HepG2 (cell line): ENCODE measurements around the gene RGS6. TPM values are rescaled to one million over a fixed set of nuclear protein-coding genes. Genes with fewer than 3 reads are reported as not detected.

ENCODE experiments used
- ATAC-seq: fragments of 200-7000 bp; cut with Tn5 transposase; 3 replicates; pipeline ENCODE4 v1.9.1; 2020; ENCODE audit warnings: mild to moderate bottlenecking, moderate library complexity
- BruUV-seq: library from RNA; stranded (reverse); fragments of 400-500 nt; replicated peaks from 2 replicates; lab custom pipeline; 2021; lab: Mats Ljungman, UMichigan
- CTCF ChIA-PET: fragments of 300-600 bp; formaldehyde crosslinking; extraction: SDS; loops from one replicate; lab custom pipeline; 2021; ENCODE audit warnings: low total read pairs, inconsistent platforms, low intra/inter-chr PET ratio; lab: Yijun Ruan, JAX
- POLR2A ChIA-PET: fragments of 350-600 bp; sonication (Branson Sonifier 250); formaldehyde crosslinking; loops from one replicate; lab custom pipeline; 2020; ENCODE audit warnings: antibody characterized with exemption, inconsistent platforms; lab: Yijun Ruan, JAX
- DNase-seq: peaks from one replicate; pipeline ENCODE4 v3.0.0-alpha.2; 2015; ENCODE audit warnings: low spot score
- FAIRE-seq: peaks from 3 replicates; lab custom pipeline; 2011; peaks lifted over from hg19 to GRCh38; lab: Jason Lieb, UNC
- H2AFZ ChIP-seq: one replicate; pipeline ENCODE4 v1.6.1; 2011; ENCODE audit warnings: low read length, inconsistent platforms
- H3K27ac ChIP-seq: fragments of 300-600 bp; 3 replicates; pipeline ENCODE4 v1.8.0; 2011; ENCODE audit warnings: mixed run types, mild to moderate bottlenecking, mixed read lengths, low read length, inconsistent platforms; ENCODE audit not compliant: insufficient read depth; ENCODE audit errors: extremely low read length
- H3K27me3 ChIP-seq, 2 experiments: fragments of 200-600 bp in 1 of 2; 2 replicates in 1 of 2; 3 replicates in 1 of 2; pipeline versions ENCODE4 v1.6.0 to v1.8.0; 2011; ENCODE audit warnings: low read length in 2 of 2, mild to moderate bottlenecking in 2 of 2, moderate library complexity in 2 of 2, inconsistent platforms in 1 of 2; ENCODE audit not compliant: insufficient read depth in 2 of 2, control insufficient read depth in 1 of 2
- H3K36me3 ChIP-seq, 2 experiments: fragments of 200-600 bp in 1 of 2; replicated peaks in 1 of 2; 2 replicates in 1 of 2; 3 replicates in 1 of 2; pipeline versions ENCODE4 v1.5.1 to v1.8.0; 2011; ENCODE audit warnings: low read length in 2 of 2, inconsistent platforms in 1 of 2; ENCODE audit not compliant: insufficient read depth in 2 of 2, control insufficient read depth in 1 of 2
- H3K4me1 ChIP-seq: 2 replicates; pipeline ENCODE4 v1.5.1; 2012; ENCODE audit warnings: low read length, inconsistent platforms; ENCODE audit not compliant: insufficient read depth
- H3K4me2 ChIP-seq: 2 replicates; pipeline ENCODE4 v1.6.0; 2011; ENCODE audit warnings: low read depth, low read length, inconsistent platforms
- H3K4me3 ChIP-seq, 3 experiments: fragments of 200-600 bp in 1 of 3; sonication (generic), shearing (Covaris generic) in 1 of 3; replicated peaks in 1 of 3; 2 replicates each; pipeline ENCODE4 v1.5.1; 2011 to 2016; ENCODE audit warnings: low read length in 3 of 3, inconsistent platforms in 2 of 3, low read depth in 2 of 3, mild to moderate bottlenecking in 2 of 3, control low read depth in 1 of 3, mixed read lengths in 1 of 3; ENCODE audit not compliant: insufficient read depth in 1 of 3
- H3K79me2 ChIP-seq: one replicate; pipeline ENCODE4 v1.6.1; 2011; ENCODE audit warnings: low read length, inconsistent platforms; ENCODE audit not compliant: insufficient read depth
- H3K9ac ChIP-seq: 2 replicates; pipeline ENCODE4 v1.6.0; 2011; ENCODE audit warnings: mild to moderate bottlenecking, low read depth, low read length, inconsistent platforms; ENCODE audit not compliant: insufficient read depth
- H3K9me3 ChIP-seq: 2 replicates; pipeline ENCODE4 v1.5.1; 2012; ENCODE audit warnings: mild to moderate bottlenecking, low read length
- H4K20me1 ChIP-seq: 2 replicates; pipeline ENCODE4 v1.6.0; 2011; ENCODE audit warnings: inconsistent platforms, mild to moderate bottlenecking, low read length, moderate library complexity; ENCODE audit not compliant: insufficient read depth
- ARNT ChIP-seq: fragments of 450-650 bp; IDR thresholded peaks from 2 replicates; pipeline ENCODE4 v1.6.1; 2017
- CBX2 ChIP-seq, 2 experiments: fragments of 200-600 bp in 1 of 2; sonication (generic); formaldehyde crosslinking in 1 of 2; IDR thresholded peaks; 2 replicates each; pipeline versions ENCODE4 v1.7.0 to v1.8.1; 2018 to 2022; ENCODE audit warnings: low read depth in 2 of 2, low read length in 1 of 2, mild to moderate bottlenecking in 1 of 2, missing genetic modification reagents in 1 of 2
- FOSL1 ChIP-seq: sonication (generic); formaldehyde crosslinking; IDR thresholded peaks from 2 replicates; pipeline ENCODE4 v1.9.0; 2021; ENCODE audit warnings: missing genetic modification reagents, borderline replicate concordance
- MLLT10 ChIP-seq: sonication (generic); formaldehyde crosslinking; IDR thresholded peaks from 2 replicates; pipeline ENCODE4 v1.4.0; 2020; ENCODE audit warnings: missing genetic modification reagents
- MXI1 ChIP-seq: IDR thresholded peaks from 3 replicates; pipeline ENCODE4 v1.6.1; 2012; ENCODE audit warnings: low read depth, low read length, inconsistent platforms, borderline replicate concordance
- RELA ChIP-seq: sonication (generic); formaldehyde crosslinking; IDR thresholded peaks from 2 replicates; pipeline ENCODE4 v1.4.0; 2020; ENCODE audit warnings: missing genetic modification reagents
- RFXANK ChIP-seq: IDR thresholded peaks from 2 replicates; pipeline ENCODE4 v1.6.1; 2016
- SALL2 ChIP-seq: sonication (generic); formaldehyde crosslinking; IDR thresholded peaks from 2 replicates; pipeline ENCODE4 v1.8.1; 2023; ENCODE audit warnings: mild to moderate bottlenecking, missing genetic modification reagents, inconsistent platforms
- SOX5 ChIP-seq: IDR thresholded peaks from 2 replicates; pipeline ENCODE4 v1.6.1; 2016; ENCODE audit warnings: borderline replicate concordance
- SYNCRIP ChIP-seq: fragments of 200-400 bp; formaldehyde crosslinking; IDR thresholded peaks from 2 replicates; pipeline ENCODE4 v1.6.1; 2018; ENCODE audit warnings: mild to moderate bottlenecking, low read depth, low read length; ENCODE audit not compliant: insufficient read depth
- ZNF24 ChIP-seq: fragments of 450-650 bp; IDR thresholded peaks from 2 replicates; pipeline ENCODE4 v1.6.1; 2017; ENCODE audit warnings: antibody characterized with exemption, mild to moderate bottlenecking
- ZNF281 ChIP-seq: sonication (generic); formaldehyde crosslinking; IDR thresholded peaks from 2 replicates; pipeline ENCODE4 v1.4.0; 2020; ENCODE audit warnings: missing genetic modification reagents, borderline replicate concordance
- ZNF331 ChIP-seq: sonication (generic); formaldehyde crosslinking; IDR thresholded peaks from 2 replicates; pipeline ENCODE4 v1.4.0; 2020; ENCODE audit warnings: missing genetic modification reagents
- ZNF562 ChIP-seq: sonication (generic); formaldehyde crosslinking; IDR thresholded peaks from 2 replicates; pipeline ENCODE4 v1.8.0; 2022; ENCODE audit warnings: missing genetic modification reagents, borderline replicate concordance
- ZNF740 ChIP-seq: sonication (generic); formaldehyde crosslinking; IDR thresholded peaks from 2 replicates; pipeline ENCODE4 v1.4.0; 2020; ENCODE audit warnings: missing genetic modification reagents
- WGBS: methylation state at CpG from one replicate; pipeline ENCODE4 v1.1.6; 2017; ENCODE audit warnings: low lambda C conversion rate; 5-methylcytosine and 5-hydroxymethylcytosine counted together
- in situ Hi-C: cut with HindIII; loops from 2 replicates; pipeline ENCODE4 v1.10.0; 2017; ENCODE audit warnings: low pct_unique_long_range_greater_than_20kb; ENCODE audit not compliant: extremely low pct_ligation_motif_present
- intact Hi-C: fragments of 100-400 bp; cut with micrococcal nuclease; formaldehyde crosslinking; loops from one replicate; pipeline ENCODE4 v1.10.0; 2022; ENCODE audit not compliant: unreplicated experiment
- polyA plus RNA-seq, 8 experiments: library from polyadenylated mRNA; depleted of rRNA in 3 of 8; stranded (reverse) in 7 of 8; unstranded in 1 of 8; fragments of >200 nt; fragmentation: Illumina TruSeq in 4 of 8; extraction: Trizol in 4 of 8; gene quantifications; 2 replicates each; pipeline versions ENCODE4 v1.2.1 to v1.2.3, GENCODE V29; 2011 to 2016; ENCODE audit warnings: low read depth in 4 of 8, missing spikeins in 1 of 8, mixed read lengths in 1 of 8; ENCODE audit not compliant: insufficient read depth in 1 of 8
- total RNA-seq, 5 experiments: library from RNA; depleted of rRNA; stranded (reverse); fragments of >200 nt; fragmentation: Illumina TruSeq; extraction: Trizol; gene quantifications; 2 replicates each; pipeline ENCODE4 v1.2.3, GENCODE V29; 2016; ENCODE audit warnings: low read depth in 1 of 5

Gene RGS6
- total and polyA plus RNA-seq, 2 of the 13 experiments (the other 11 are each of a cell fraction or from before 2014, with no cell fraction given): not detected

- no peak for TF ChIP-seq RELA (CRISPR knock-in tag)
- TF ChIP-seq RFXANK (CRISPR knock-in tag): no peak
Observed at GRCh38 chr14:72164420-72165228, 232.4 kb downstream of the RGS6 start (continued).

- no peaks in the 10 kb centered on the region for H3K4me1 ChIP-seq
- no peak overlapping the region for H3K4me2 ChIP-seq
- H3K27ac ChIP-seq: no peak overlapping the region
- TF ChIP-seq SOX5 (CRISPR knock-in tag): no peak
- TF ChIP-seq SALL2 (CRISPR knock-in tag): no peak
- TF ChIP-seq MXI1: no peak
- no peak for TF ChIP-seq ZNF24
- no peak for TF ChIP-seq ZNF281
- TF ChIP-seq ARNT: no peak
- no peak for TF ChIP-seq MLLT10 (CRISPR knock-in tag)
- no peak for TF ChIP-seq ZNF740 (CRISPR knock-in tag)
- TF ChIP-seq ZNF331: no peak
- TF ChIP-seq CBX2 (IDR thresholded peaks at IDR 0.05; ENCODE audit: low read depth, low read length): no peak
- TF ChIP-seq CBX2 (CRISPR knock-in tag; IDR thresholded peaks at IDR 0.05; ENCODE audit: low read depth): no peak
- no peak for TF ChIP-seq FOSL1
- TF ChIP-seq ZNF562 (CRISPR knock-in tag): no peak
- no peak for TF ChIP-seq SYNCRIP
- no peaks in the 10 kb centered on the region for H3K36me3 ChIP-seq
- POLR2A ChIA-PET: no interaction called here
- no TSS peak for BruUV-seq
- no peaks in the 10 kb centered on the region for H4K20me1 ChIP-seq
- intact Hi-C loops: no loop called here
- FAIRE-seq (no peak), DNase-seq (no peak), ATAC-seq (no peak)
- no peak overlapping the region for H3K4me3 ChIP-seq
- CTCF ChIA-PET: no interaction called here
- no peak overlapping the region for H2AFZ ChIP-seq
- no peak overlapping the region for H3K9ac ChIP-seq
- 1% methylated on average over 8 of the region's 8 CpGs for WGBS
- H3K9me3 ChIP-seq: no peaks in the 10 kb centered on the region
- no peaks in the 10 kb centered on the region; a peak in 1 of 5 replicates for H3K27me3 ChIP-seq
- in situ Hi-C loops: no loop called here
- no peaks in the 10 kb centered on the region for H3K79me2 ChIP-seq
Observed at GRCh38 chr14:72165229-72165698, 233.0 kb downstream of the RGS6 start.
